Psoas muscle (tissue), 8 donors: Measurements from ENCODE around the gene CCSER2. TPM values are rescaled to one million over a fixed set of nuclear protein-coding genes. Genes with fewer than 3 reads are reported as not detected.

Experiments used
- ATAC-seq, 4 donors: fragments of 200-7000 bp; cut with Tn5 transposase; one replicate each; pipeline ENCODE4 v1.9.1; 2020; ENCODE audit warnings: moderate library complexity in 3 of 4, mild to moderate bottlenecking in 2 of 4
- DNase-seq, 2 donors: peaks; one replicate each; pipeline ENCODE4 v3.0.0-alpha.2; 2020
- H3K27ac ChIP-seq: fragments of 200-600 bp; one replicate; pipeline ENCODE4 v1.8.0; 2022
- H3K27me3 ChIP-seq, 3 donors: fragments of 200-600 bp in 1 of 3; one replicate each; pipeline versions ENCODE4 v1.6.1 to v1.8.0; 2013 to 2022; ENCODE audit warnings: low read length in 2 of 3, mild to moderate bottlenecking in 2 of 3, moderate library complexity in 1 of 3; ENCODE audit not compliant: insufficient read depth in 3 of 3
- H3K36me3 ChIP-seq, 2 donors: fragments of 200-600 bp in 1 of 2; one replicate each; pipeline versions ENCODE4 v1.6.1 to v1.8.0; 2013 to 2022; ENCODE audit warnings: low read depth in 1 of 2, mild to moderate bottlenecking in 1 of 2, moderate library complexity in 1 of 2; ENCODE audit not compliant: insufficient read depth in 1 of 2
- H3K4me1 ChIP-seq: fragments of 200-600 bp; one replicate; pipeline ENCODE4 v1.8.0; 2022
- H3K4me3 ChIP-seq: fragments of 200-600 bp; one replicate; pipeline ENCODE4 v1.8.0; 2022; ENCODE audit warnings: mild to moderate bottlenecking
- H3K9me3 ChIP-seq: fragments of 200-600 bp; one replicate; pipeline ENCODE4 v1.8.0; 2022
- CTCF ChIP-seq: fragments of 200-600 bp; IDR thresholded peaks from one replicate; pipeline ENCODE4 v1.8.0; 2022; ENCODE audit warnings: antibody characterized with exemption
- WGBS, 3 donors: extraction: QIAGEN DNeasy Blood & Tissue Kit; methylation state at CpG; one replicate each; pipeline versions ENCODE4 v1.1.6 to v1.1.7; 2013; 5-methylcytosine and 5-hydroxymethylcytosine counted together
- intact Hi-C, 2 donors: fragments of 100-400 bp; cut with DNase I; formaldehyde crosslinking; loops; one replicate each; pipeline versions ENCODE4 v1.11.0 to v1.14.2; 2022
- polyA plus RNA-seq, 3 donors: library from polyadenylated mRNA; stranded (reverse); fragments of 200-250 nt; gene quantifications; one replicate each; pipeline ENCODE4 v1.2.3, GENCODE V29; 2013
- total RNA-seq, 4 donors: library from RNA; stranded (reverse); fragmentation: NEBNext Ultra II Directional in 2 of 4; extraction: Animal tissue kit (Norgen Biotek cat#: 25700) in 2 of 4; gene quantifications; one replicate each; pipeline versions ENCODE4 v1.2.1 to v1.2.4, GENCODE V29; 2021 to 2023
- donor health status: healthy with polysubstance abuse.
- donor health status: DM: no; HTN: no; CAD: no; lungs with moderate emphysema.
- donor health status: Bipolar disorder and iron deficiency.
- donor health status: healthy.
- donor health status: DM: yes; HTN: yes; CAD: no.
- donor health status: DM: no; HTN: no; CAD: no.
- donor health status: DM: no; HTN: no; CAD: no.
- donor health status: DM: yes; HTN: yes; CAD: no.

The CCSER2 gene
- total and polyA plus RNA-seq, 7 donors, result 12.5 to 122 (median 65.7) TPM

GRCh38 chr10:84289521-84290200, 38.7 kb upstream of the CCSER2 start:
- Histone ChIP-seq H3K27me3 (peaks cover 0 to 4% (median 0%) of the 10 kb centered on the region in 3 donors), H3K4me3 (no peak overlapping the region), H3K4me1 (no peaks in the 10 kb centered on the region), H3K9me3 (no peaks in the 10 kb centered on the region), H3K27ac (no peak overlapping the region), H3K36me3 (no peaks in the 10 kb centered on the region)
- 55 to 59% (median 58%) methylated on average over 1 of the region's 1 CpG for WGBS, 3 donors
- TF ChIP-seq CTCF, result no peak
- intact Hi-C loops, result no loop called here
- DNase-seq (no peak), ATAC-seq (no peak)

DNA sequence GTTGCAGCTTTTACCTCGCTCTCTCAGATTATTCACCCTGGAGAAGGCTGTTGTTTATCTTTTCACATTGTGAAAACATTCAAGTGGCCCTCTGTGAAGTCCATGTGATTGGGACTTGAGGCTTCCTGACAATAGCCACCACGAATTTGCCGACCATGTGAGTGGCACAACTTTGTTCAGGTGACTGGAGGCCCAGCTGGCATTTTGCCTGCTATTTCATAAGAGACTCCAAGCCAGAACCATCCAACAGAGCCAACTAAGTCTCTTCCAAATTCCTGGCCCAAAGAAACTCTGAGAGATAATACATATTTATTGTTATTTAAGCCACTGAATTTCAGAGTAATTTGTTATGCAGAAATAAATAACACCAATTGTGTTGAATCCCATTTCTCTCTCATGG, 38.2 kb upstream of the CCSER2 start:
- DNase-seq, result no peak
- H3K9me3 ChIP-seq, result no peaks in the 10 kb centered on the region
- intact Hi-C loops, result no loop called here
- ATAC-seq, result no peak
- no peak overlapping the region for H3K4me3 ChIP-seq
- WGBS, 3 donors, result 52 to 63% (median 56%) methylated on average over 3 of the region's 3 CpGs
- TF ChIP-seq CTCF, result no peak
- H3K27me3 ChIP-seq, result peaks cover 0 to 4% (median 0%) of the 10 kb centered on the region in 3 donors
- no peaks in the 10 kb centered on the region for H3K4me1 ChIP-seq
- H3K27ac ChIP-seq, result no peak overlapping the region
- no peaks in the 10 kb centered on the region for H3K36me3 ChIP-seq

DNA sequence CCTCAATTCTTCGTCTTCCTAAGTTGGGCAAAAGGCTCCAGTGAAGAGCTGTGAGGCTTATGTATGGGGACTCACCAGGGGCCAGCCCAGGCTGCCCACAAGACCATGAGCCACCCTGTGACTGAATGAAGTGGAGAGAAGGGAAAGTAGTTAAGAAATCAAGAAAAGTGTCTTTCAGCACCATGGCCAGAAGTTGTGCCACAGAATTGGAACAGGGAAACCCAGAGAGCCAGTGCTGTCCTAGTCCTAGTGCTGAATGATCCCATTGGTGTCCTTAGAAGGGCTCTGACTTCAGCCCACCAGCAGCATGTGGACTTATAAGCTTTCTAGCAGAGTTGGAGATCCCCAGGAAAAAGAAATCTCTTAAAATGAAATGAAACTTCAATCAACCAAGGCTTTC, 37.0 kb upstream of the CCSER2 start:
- H3K27me3 ChIP-seq, result peaks cover 0 to 4% (median 0%) of the 10 kb centered on the region in 3 donors
- no peak overlapping the region for H3K27ac ChIP-seq
- H3K9me3 ChIP-seq, result no peaks in the 10 kb centered on the region
- H3K36me3 ChIP-seq, result no peaks in the 10 kb centered on the region
- intact Hi-C loops, result no loop called here
- 20 to 31% (median 30%) methylated on average over 1 of the region's 1 CpG for WGBS, 3 donors
- DNase-seq (no peak), ATAC-seq (no peak)
- TF ChIP-seq CTCF, result no peak
- no peak overlapping the region for H3K4me3 ChIP-seq
- no peaks in the 10 kb centered on the region for H3K4me1 ChIP-seq

DNA sequence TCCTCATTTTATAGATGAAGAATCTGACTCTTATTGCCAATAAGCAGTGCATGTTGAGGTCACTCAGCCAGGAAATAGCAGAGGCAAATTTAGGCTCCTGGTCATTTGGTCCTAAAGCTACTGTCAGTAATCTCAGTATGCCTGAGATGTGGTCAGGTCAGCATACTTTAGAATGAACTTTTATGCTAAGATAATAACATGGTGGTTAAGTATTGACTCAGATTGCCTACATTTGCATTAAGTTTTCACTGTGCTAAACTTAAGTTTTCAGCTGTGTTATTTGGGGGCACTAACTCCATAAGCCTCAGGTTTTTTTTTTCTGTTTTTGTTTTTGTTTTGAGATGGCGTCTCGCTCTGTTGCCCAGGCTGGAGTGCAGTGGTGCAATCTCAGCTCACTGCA, 35.9 kb upstream of the CCSER2 start:
- WGBS, 3 donors, result 94 to 97% (median 95%) methylated on average over 2 of the region's 2 CpGs
- no peaks in the 10 kb centered on the region for H3K36me3 ChIP-seq
- TF ChIP-seq CTCF, result no peak

GRCh38 chr10:84293171-84293570, 35.2 kb upstream of the CCSER2 start:
- TF ChIP-seq CTCF, result no peak
- 84 to 92% (median 85%) methylated on average over 1 of the region's 1 CpG for WGBS, 3 donors
- ATAC-seq, result no peak

More for the DNA sequence above, 35.9 kb upstream of the CCSER2 start:
- Histone ChIP-seq H3K4me1 (no peaks in the 10 kb centered on the region), H3K27ac (no peak overlapping the region), H3K27me3 (peaks cover 0 to 4% (median 0%) of the 10 kb centered on the region in 3 donors), H3K4me3 (no peak overlapping the region), H3K9me3 (no peaks in the 10 kb centered on the region)
- intact Hi-C loops, result no loop called here
- no peak for DNase-seq
- ATAC-seq, result no peak

More at GRCh38 chr10:84293171-84293570, 35.2 kb upstream of the CCSER2 start:
- no peaks in the 10 kb centered on the region for H3K9me3 ChIP-seq
- H3K4me3 ChIP-seq, result no peak overlapping the region
- no peaks in the 10 kb centered on the region for H3K4me1 ChIP-seq
- no peak for DNase-seq
- no peaks in the 10 kb centered on the region for H3K36me3 ChIP-seq
- peaks cover 0 to 4% (median 0%) of the 10 kb centered on the region in 3 donors for H3K27me3 ChIP-seq
- intact Hi-C loops, result no loop called here
- no peak overlapping the region for H3K27ac ChIP-seq
